ENCODE measurements around the gene ADAT2.
A peak's percentile ranks its signal among the peaks of the same experiment; 100 is the strongest.
"Not testable (repeated sequence)": the region's sequence is repeated elsewhere in the genome, so short reads cannot be mapped to it uniquely, and the experiment has no call there.

Gene ADAT2

GRCh38 chr6:143450453-143451371 is at the start of gene ADAT2, which contains the start of gene PEX3:
TSS of gene ADAT2 (minus strand) at chr6:143450695. CDS start at chr6:143450658, 37 bp downstream.
TSS of gene PEX3 (plus strand) at chr6:143450805. CDS start at chr6:143451043, 238 bp downstream.
- DNase-seq: peak; percentile 85

- DNase-seq: no peak
Observed at GRCh38 chr6:143498428-143498827, 47.9 kb upstream of the ADAT2 start.

- DNase-seq: no peak
Observed at GRCh38 chr6:143496974-143497373, 46.5 kb upstream of the ADAT2 start.

- DNase-seq: no peak
Observed at GRCh38 chr6:143490775-143491174, 40.3 kb upstream of the ADAT2 start.

- no peak for DNase-seq
Observed at GRCh38 chr6:143490244-143490643, 39.7 kb upstream of the ADAT2 start.

GRCh38 chr6:143486752-143487151 is 36.3 kb upstream of the ADAT2 start:
- DNase-seq: no peak

GRCh38 chr6:143485967-143486366 is 35.5 kb upstream of the ADAT2 start:
- DNase-seq: no peak

GRCh38 chr6:143482593-143482992 is 32.1 kb upstream of the ADAT2 start:
- DNase-seq: no peak

- no peak for DNase-seq
Observed at GRCh38 chr6:143478479-143479062, 28.1 kb upstream of the ADAT2 start.

GRCh38 chr6:143476545-143476944 is 26.1 kb upstream of the ADAT2 start:
- no peak for DNase-seq

- no peak for DNase-seq
Observed at GRCh38 chr6:143471822-143472221, 21.3 kb upstream of the ADAT2 start.

- not testable (repeated sequence) for DNase-seq
Observed at GRCh38 chr6:143468823-143469222, 18.3 kb upstream of the ADAT2 start.

GRCh38 chr6:143468026-143468425 is 17.5 kb upstream of the ADAT2 start:
- no peak for DNase-seq

- DNase-seq: no peak
Observed at GRCh38 chr6:143465546-143465945, 15.1 kb upstream of the ADAT2 start.

- no peak for DNase-seq
Observed at GRCh38 chr6:143457563-143458359, 7.3 kb upstream of the ADAT2 start.

GRCh38 chr6:143451531-143451930 is 1.0 kb upstream of the ADAT2 start:
- no peak for DNase-seq

GRCh38 chr6:143449714-143450452 is 612 bp downstream of the ADAT2 start:
- DNase-seq: no peak

GRCh38 chr6:143449082-143449713 is 1.3 kb downstream of the ADAT2 start:
- DNase-seq: no peak

- not testable (repeated sequence) for DNase-seq
Observed at GRCh38 chr6:143447865-143448264, 2.6 kb downstream of the ADAT2 start.

- DNase-seq: no peak
Observed at GRCh38 chr6:143443096-143443495, 7.4 kb downstream of the ADAT2 start.

GRCh38 chr6:143441680-143442545 is 8.6 kb downstream of the ADAT2 start:
- no peak for DNase-seq
